Neuronal stem cell (in vitro differentiated cells): ENCODE data around the gene MFAP5.
"Not testable (repeated sequence)": the region's sequence is repeated elsewhere in the genome, so short reads cannot be mapped to it uniquely, and the experiment has no call there.

Source experiments
- DNase-seq: peaks from one replicate; pipeline ENCODE4 v3.0.0-alpha.2; 2013; ENCODE audit warnings: low spot score
- H2AFZ ChIP-seq: one replicate; pipeline ENCODE4 v1.6.1; 2013; ENCODE audit warnings: mild to moderate bottlenecking, low read length, inconsistent platforms
- H2AK5ac ChIP-seq: 2 replicates; pipeline ENCODE4 v1.6.1; 2013; ENCODE audit warnings: low read depth, mild to moderate bottlenecking, inconsistent platforms, low read length, moderate library complexity, mixed read lengths
- H2BK120ac ChIP-seq: 2 replicates; pipeline ENCODE4 v1.6.1; 2013; ENCODE audit warnings: low read depth, mild to moderate bottlenecking, inconsistent platforms, low read length, moderate library complexity, mixed read lengths
- H2BK12ac ChIP-seq: one replicate; pipeline ENCODE4 v1.6.1; 2013; ENCODE audit warnings: low read length, inconsistent platforms
- H2BK15ac ChIP-seq: 2 replicates; pipeline ENCODE4 v1.6.1; 2013; ENCODE audit warnings: mild to moderate bottlenecking, low read length, inconsistent platforms, mixed read lengths
- H2BK5ac ChIP-seq: one replicate; pipeline ENCODE4 v1.6.1; 2013; ENCODE audit warnings: inconsistent platforms, mild to moderate bottlenecking, low read length, moderate library complexity
- H3K14ac ChIP-seq: one replicate; pipeline ENCODE4 v1.6.1; 2013; ENCODE audit warnings: low read length, inconsistent platforms
- H3K18ac ChIP-seq: 2 replicates; pipeline ENCODE4 v1.6.1; 2013; ENCODE audit warnings: low read length, inconsistent platforms
- H3K23ac ChIP-seq: 2 replicates; pipeline ENCODE4 v1.6.1; 2013; ENCODE audit warnings: low read depth, mild to moderate bottlenecking, mixed read lengths, low read length, inconsistent platforms; ENCODE audit not compliant: poor library complexity
- H3K27ac ChIP-seq: replicated peaks from 3 replicates; pipeline ENCODE4 v1.5.1; 2013; ENCODE audit warnings: low read length, inconsistent platforms
- H3K27me3 ChIP-seq, 3 experiments: 2 replicates each; pipeline ENCODE4 v1.6.1; 2013; ENCODE audit warnings: low read length in 3 of 3, mild to moderate bottlenecking in 2 of 3, inconsistent platforms in 1 of 3, low read depth in 1 of 3, mixed read lengths in 1 of 3, moderate library complexity in 1 of 3; ENCODE audit not compliant: control insufficient read depth in 3 of 3, insufficient read depth in 3 of 3
- H3K36me3 ChIP-seq, 2 donors: replicated peaks in 1 of 2; 2 replicates each; pipeline ENCODE4 v1.6.1; 2013; ENCODE audit warnings: low read length in 2 of 2; ENCODE audit not compliant: control insufficient read depth in 2 of 2, insufficient read depth in 2 of 2
- H3K4ac ChIP-seq: 2 replicates; pipeline ENCODE4 v1.6.1; 2013; ENCODE audit warnings: inconsistent platforms, mild to moderate bottlenecking, low read length, moderate library complexity
- H3K4me1 ChIP-seq, 2 donors: 1 replicate in 1 of 2; 2 replicates in 1 of 2; pipeline ENCODE4 v1.6.1; 2013; ENCODE audit warnings: low read length in 2 of 2, low read depth in 1 of 2; ENCODE audit not compliant: control insufficient read depth in 2 of 2, insufficient read depth in 1 of 2
- H3K4me2 ChIP-seq: one replicate; pipeline ENCODE4 v1.6.1; 2013; ENCODE audit warnings: mild to moderate bottlenecking, low read length, inconsistent platforms; ENCODE audit not compliant: insufficient read depth, poor library complexity, severe bottlenecking
- H3K4me3 ChIP-seq, 2 donors: 2 replicates each; pipeline ENCODE4 v1.5.1; 2013; ENCODE audit warnings: low read length in 2 of 2, mild to moderate bottlenecking in 2 of 2, inconsistent platforms in 1 of 2, moderate library complexity in 1 of 2
- H3K79me1 ChIP-seq: one replicate; pipeline ENCODE4 v1.6.1; 2013; ENCODE audit warnings: low read depth, mild to moderate bottlenecking, inconsistent platforms, low read length, moderate library complexity
- H3K9ac ChIP-seq: one replicate; pipeline ENCODE4 v1.6.1; 2013; ENCODE audit warnings: mild to moderate bottlenecking, low read depth, low read length, inconsistent platforms; ENCODE audit not compliant: poor library complexity
- H3K9me3 ChIP-seq, 2 donors: replicated peaks in 1 of 2; 2 replicates each; pipeline versions ENCODE3 to v1.6.1; 2013; ENCODE audit warnings: low read length in 2 of 2, mild to moderate bottlenecking in 2 of 2, inconsistent platforms in 1 of 2, low read depth in 1 of 2, mixed read lengths in 1 of 2, moderate library complexity in 1 of 2; ENCODE audit not compliant: control insufficient read depth in 2 of 2, insufficient read depth in 1 of 2
- H4K8ac ChIP-seq: one replicate; pipeline ENCODE4 v1.6.1; 2013; ENCODE audit warnings: low read depth, mild to moderate bottlenecking, inconsistent platforms, low read length, moderate library complexity
- H4K91ac ChIP-seq: one replicate; pipeline ENCODE4 v1.6.1; 2013; ENCODE audit warnings: low read length, low read depth, mild to moderate bottlenecking, inconsistent platforms; ENCODE audit not compliant: poor library complexity
- WGBS, 2 donors: extraction: QIAGEN DNeasy Blood & Tissue Kit; methylation state at CpG; one replicate each; pipeline ENCODE4 v1.1.7; 2013; ENCODE audit warnings: missing lambda C conversion rate in 2 of 2, mixed read lengths in 1 of 2; ENCODE audit not compliant: insufficient read length in 2 of 2, insufficient replicate concordance in 1 of 2; ENCODE audit errors: extremely low coverage in 2 of 2; 5-methylcytosine and 5-hydroxymethylcytosine counted together

The MFAP5 gene

GRCh38 chr12:8637666-8638065, 25.0 kb downstream of the MFAP5 start:
- no CpG with 5 or more reads among the region's 4 CpGs for WGBS, 2 donors
- Histone ChIP-seq H2BK5ac (no peak overlapping the region), H3K4me1 (no peaks in the 10 kb centered on the region), H3K36me3 (no peaks in the 10 kb centered on the region), H2AFZ (no peak overlapping the region), H3K4me3 (no peak overlapping the region), H2AK5ac (no peak overlapping the region), H4K91ac (no peak overlapping the region), H3K9me3 (no peaks in the 10 kb centered on the region), H3K4me2 (no peak overlapping the region), H4K8ac (no peak overlapping the region), H3K79me1 (no peaks in the 10 kb centered on the region), H3K23ac (no peak overlapping the region), H3K14ac (no peak overlapping the region), H2BK12ac (no peak overlapping the region), H3K18ac (no peak overlapping the region), H2BK15ac (no peak overlapping the region), H3K27me3 (no peaks in the 10 kb centered on the region), H3K27ac (no peak overlapping the region), H2BK120ac (no peak overlapping the region), H3K4ac (no peak overlapping the region), H3K9ac (no peak overlapping the region)
- DNase-seq, result no peak

- Histone ChIP-seq H2BK120ac (no peak overlapping the region), H3K4me3 (peak overlapping the region in 1 of 2 donors; percentile 6), H4K91ac (no peak overlapping the region), H3K18ac (no peak overlapping the region), H3K9ac (no peak overlapping the region), H2BK5ac (no peak overlapping the region), H3K79me1 (no peaks in the 10 kb centered on the region), H3K36me3 (no peaks in the 10 kb centered on the region), H2AFZ (no peak overlapping the region), H2AK5ac (no peak overlapping the region), H3K9me3 (no peaks in the 10 kb centered on the region), H3K4me2 (no peak overlapping the region), H3K23ac (no peak overlapping the region), H3K27ac (no peak overlapping the region), H2BK15ac (no peak overlapping the region), H3K14ac (no peak overlapping the region), H4K8ac (no peak overlapping the region), H2BK12ac (no peak overlapping the region), H3K4me1 (no peaks in the 10 kb centered on the region), H3K4ac (no peak overlapping the region), H3K27me3 (no peaks in the 10 kb centered on the region)
- no CpG with 5 or more reads among the region's 7 CpGs for WGBS, 2 donors
- no peak for DNase-seq
Observed at GRCh38 chr12:8637244-8637643, 25.4 kb downstream of the MFAP5 start.

- no CpG with 5 or more reads among the region's 5 CpGs for WGBS, 2 donors
- Histone ChIP-seq H3K27ac (no peak overlapping the region), H4K8ac (no peak overlapping the region), H2BK12ac (no peak overlapping the region), H2BK5ac (no peak overlapping the region), H3K14ac (no peak overlapping the region), H3K27me3 (no peaks in the 10 kb centered on the region), H3K36me3 (no peaks in the 10 kb centered on the region), H3K79me1 (no peaks in the 10 kb centered on the region), H2AFZ (no peak overlapping the region), H2BK15ac (no peak overlapping the region), H2BK120ac (no peak overlapping the region), H3K4me1 (no peaks in the 10 kb centered on the region), H3K18ac (no peak overlapping the region), H2AK5ac (no peak overlapping the region), H3K9ac (no peak overlapping the region), H3K23ac (no peak overlapping the region), H4K91ac (no peak overlapping the region), H3K9me3 (no peaks in the 10 kb centered on the region), H3K4me3 (no peak overlapping the region), H3K4me2 (no peak overlapping the region), H3K4ac (no peak overlapping the region)
- DNase-seq, result no peak
Observed at GRCh38 chr12:8636581-8636980, 26.0 kb downstream of the MFAP5 start.

GRCh38 chr12:8636007-8636346, 26.6 kb downstream of the MFAP5 start:
- not testable (repeated sequence) for H3K4me2 ChIP-seq, H3K4ac ChIP-seq, H4K8ac ChIP-seq, H3K18ac ChIP-seq, H3K4me3 ChIP-seq, H3K4me1 ChIP-seq, H2BK12ac ChIP-seq, H3K36me3 ChIP-seq, H3K9ac ChIP-seq, H3K23ac ChIP-seq, H2BK120ac ChIP-seq, H3K79me1 ChIP-seq, H4K91ac ChIP-seq, H3K27me3 ChIP-seq, H2AK5ac ChIP-seq, H3K14ac ChIP-seq, H2BK5ac ChIP-seq, H2BK15ac ChIP-seq, H3K27ac ChIP-seq, H2AFZ ChIP-seq, DNase-seq, H3K9me3 ChIP-seq
- no CpG with 5 or more reads among the region's 8 CpGs for WGBS, 2 donors
